Measurements from ENCODE around the gene ADCY6.

The ADCY6 gene

GRCh38 chr12:48783432-48783831 is 5.5 kb downstream of the ADCY6 start:
- no peak for DNase-seq (ENCODE audit: low read depth in 2 of 2)

DNA sequence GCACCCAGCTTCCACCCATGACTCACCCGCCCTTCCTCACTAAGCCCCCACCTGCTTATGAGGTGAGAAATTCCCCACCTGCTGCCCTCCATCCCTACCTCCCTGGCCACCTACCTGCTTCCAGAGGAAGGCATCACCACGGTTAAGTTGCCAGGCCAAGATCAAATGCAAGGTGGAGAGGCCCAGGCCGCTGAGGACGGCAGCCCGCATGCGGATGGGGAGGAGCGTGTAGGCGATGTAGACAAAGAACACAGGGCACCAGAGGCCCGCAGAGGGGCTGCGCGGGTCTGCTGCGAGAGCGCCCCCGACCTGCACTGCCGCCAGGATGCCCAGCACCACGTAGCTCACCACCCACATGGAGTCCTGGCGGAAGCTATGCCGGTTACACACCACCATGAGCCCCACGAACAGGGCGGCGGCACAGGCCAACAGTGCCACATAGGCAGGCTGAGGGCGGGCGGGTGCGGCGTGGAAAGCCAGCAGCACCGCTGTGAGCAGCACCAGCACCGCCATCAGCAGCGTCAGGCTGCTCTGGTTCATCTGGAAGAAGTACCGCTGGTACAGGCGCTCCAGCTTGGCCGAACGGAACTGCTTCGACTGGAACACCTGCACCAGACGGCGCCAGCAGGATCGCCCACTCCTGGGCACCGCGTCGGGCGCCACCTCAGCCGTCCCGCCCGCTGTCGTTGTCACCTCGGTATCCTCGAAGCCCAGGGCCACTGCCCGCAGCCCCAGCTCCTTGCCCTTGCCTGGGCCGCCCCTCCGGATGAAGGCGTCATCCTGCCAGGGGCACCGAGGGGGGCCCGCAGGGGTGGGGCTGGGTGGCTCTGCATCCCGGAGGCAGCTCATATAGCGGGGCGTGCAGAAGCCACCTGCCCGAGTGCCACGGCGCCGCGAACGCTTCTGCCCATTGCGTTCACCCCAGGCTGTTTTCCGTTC is 6.2 kb downstream of the ADCY6 start:
- no peak for DNase-seq (ENCODE audit: low read depth in 2 of 2)

- no peak for DNase-seq (ENCODE audit: low read depth in 2 of 2)
These were observed 7.0 kb downstream of the ADCY6 start for GRCh38 chr12:48781750-48782456.

DNA sequence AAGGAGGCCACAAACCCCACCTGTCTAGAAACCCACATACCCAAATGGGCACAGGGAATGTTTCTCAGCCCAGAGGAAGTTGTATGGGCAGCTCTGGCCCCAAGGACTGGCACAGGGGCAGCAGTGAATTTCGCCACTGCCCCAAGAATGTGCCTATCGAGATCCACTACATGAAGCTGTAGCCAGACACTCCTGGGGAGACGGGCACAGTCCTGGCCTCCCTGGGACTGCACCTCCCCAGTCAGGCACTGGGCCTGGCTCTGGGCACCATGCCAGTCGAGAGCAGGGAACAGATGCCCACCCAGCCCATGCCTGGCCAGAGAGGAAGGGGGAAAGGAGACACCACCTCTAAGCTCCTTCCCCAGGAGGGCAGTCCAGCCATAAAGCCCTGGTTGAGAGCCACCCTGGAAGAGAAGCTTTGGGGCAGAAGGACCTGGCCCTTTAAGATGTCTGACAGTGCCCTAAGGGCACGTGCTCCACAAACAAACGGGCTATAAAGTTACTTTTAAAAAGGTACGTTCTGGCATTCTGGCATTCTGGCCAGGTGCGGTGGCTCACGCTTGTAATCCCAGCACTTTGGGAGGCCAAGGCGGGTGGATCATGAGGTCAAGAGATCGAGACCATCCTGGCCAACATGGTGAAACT is 8.4 kb downstream of the ADCY6 start:
- no peak for DNase-seq (ENCODE audit: low read depth in 2 of 2)

DNA sequence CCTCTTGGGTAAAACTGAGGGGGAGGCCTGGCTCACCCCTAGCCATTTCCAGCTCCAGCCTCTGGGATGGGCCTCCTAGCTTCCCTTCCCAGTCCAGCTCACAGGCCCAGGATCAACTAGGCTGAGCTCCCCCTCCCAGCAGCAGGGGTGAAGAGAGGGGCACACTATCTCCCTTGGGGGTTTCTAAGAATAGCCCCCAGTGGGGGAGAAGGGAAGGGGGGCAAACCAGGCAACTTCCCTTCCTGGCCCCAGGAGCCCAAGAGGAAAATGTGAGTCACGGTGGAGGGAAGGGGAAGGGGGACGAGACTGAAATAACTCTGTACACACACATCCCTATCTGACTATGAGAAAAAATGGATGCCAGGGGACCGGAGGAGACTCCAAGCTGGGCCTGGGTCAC is 9.0 kb downstream of the ADCY6 start:
- DNase-seq (ENCODE audit: low read depth in 2 of 2), result no peak

- DNase-seq (ENCODE audit: low read depth in 2 of 2), result no peak
These were observed 11.1 kb downstream of the ADCY6 start for GRCh38 chr12:48777501-48778400.

- no peak for DNase-seq (ENCODE audit: low read depth in 2 of 2)
These were observed 11.9 kb downstream of the ADCY6 start for GRCh38 chr12:48776956-48777355.

GRCh38 chr12:48775991-48776649 is 12.8 kb downstream of the ADCY6 start:
- DNase-seq (ENCODE audit: low read depth in 2 of 2), result no peak

- no peak for DNase-seq (ENCODE audit: low read depth in 2 of 2)
These were observed 13.6 kb downstream of the ADCY6 start for GRCh38 chr12:48775299-48775698.

- no peak for DNase-seq (ENCODE audit: low read depth in 2 of 2)
These were observed 14.4 kb downstream of the ADCY6 start for GRCh38 chr12:48774516-48774915.

DNA sequence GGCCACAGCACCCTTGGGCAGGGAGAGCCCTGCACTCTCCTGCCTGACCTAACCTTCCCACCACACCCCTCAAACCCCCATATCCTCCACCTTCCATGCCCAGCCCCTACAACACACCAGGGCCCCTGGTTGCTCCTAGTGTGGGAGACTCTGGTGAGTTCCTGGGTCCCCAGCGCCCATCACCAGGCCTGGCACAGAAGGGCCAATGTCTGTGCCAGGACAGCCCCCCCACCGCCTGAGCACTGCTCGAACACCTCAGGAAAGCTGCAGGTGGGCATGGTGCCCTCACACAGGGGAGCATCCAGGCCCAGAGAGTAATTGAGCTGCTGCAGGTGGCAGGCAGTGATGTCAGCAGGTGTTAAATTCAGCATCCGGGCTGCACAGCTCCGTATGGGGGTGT is 15.2 kb downstream of the ADCY6 start:
- DNase-seq (ENCODE audit: low read depth in 2 of 2), result no peak

DNA sequence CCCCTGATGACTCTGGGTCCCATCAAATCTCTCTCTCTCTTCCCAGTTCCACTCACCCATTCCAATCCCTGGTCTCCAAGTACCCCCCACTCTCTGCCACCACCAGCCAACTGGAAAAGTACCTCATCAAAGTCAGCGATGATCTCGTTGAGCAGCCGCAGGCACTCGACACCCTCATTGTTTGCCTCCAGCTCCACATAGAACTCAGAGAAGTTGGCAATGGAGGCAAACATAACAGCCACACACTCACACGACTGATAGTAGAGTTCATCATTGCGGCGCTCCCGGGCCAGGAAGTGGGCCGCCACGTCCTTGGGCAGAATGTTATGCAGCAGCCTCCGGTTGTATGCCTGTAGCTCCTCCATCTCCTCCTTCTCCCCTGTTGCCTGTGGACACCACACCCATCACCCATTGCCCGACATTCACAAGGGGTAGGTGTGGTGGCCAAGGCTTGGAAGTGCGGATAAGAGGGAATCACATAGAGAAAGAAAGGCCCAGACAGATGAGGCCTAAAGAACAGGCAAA is 17.2 kb downstream of the ADCY6 start:
- DNase-seq (ENCODE audit: low read depth in 2 of 2), result no peak

GRCh38 chr12:48770756-48771155 is 18.1 kb downstream of the ADCY6 start:
- no peak for DNase-seq (ENCODE audit: low read depth in 2 of 2)

DNA sequence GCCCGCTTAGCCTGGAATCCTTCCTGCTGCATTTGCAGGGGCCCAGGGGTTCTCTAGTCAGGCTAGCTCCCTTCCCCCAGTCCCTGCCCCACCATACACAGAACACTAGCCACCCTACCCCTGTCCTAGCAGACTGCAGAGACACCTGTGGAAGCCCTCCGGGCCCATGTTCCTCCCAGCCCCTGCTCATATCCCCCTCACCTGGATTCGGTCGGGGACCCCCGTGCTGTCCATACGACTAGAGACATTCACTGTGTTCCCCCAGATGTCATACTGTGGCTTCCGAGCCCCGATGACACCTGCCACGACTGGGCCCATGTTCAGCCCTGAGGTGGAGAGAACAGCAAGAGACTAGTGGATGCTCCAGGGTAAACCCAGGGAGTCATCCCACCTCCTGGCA is 20.2 kb downstream of the ADCY6 start:
- DNase-seq (ENCODE audit: low read depth in 2 of 2), result no peak

DNA sequence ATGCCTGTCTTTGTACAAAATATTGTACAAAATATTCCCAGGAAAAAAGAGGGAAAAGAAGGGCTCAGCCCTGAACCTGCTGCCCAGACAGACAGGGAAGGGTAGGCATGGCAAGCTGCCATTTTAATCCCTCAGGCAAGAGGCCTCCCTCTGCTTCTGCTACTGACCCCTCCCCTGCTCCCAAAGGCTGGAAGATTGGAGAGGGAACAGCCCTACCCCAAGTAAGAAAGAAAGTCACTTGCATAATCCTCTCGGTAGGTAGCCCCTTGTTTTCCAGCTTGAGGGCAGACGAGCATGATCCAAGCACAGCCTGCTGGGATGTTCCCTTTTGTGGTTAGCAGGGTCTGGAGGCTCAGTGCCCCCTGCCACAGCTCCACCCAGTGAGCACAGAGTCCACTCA is 20.7 kb downstream of the ADCY6 start:
- DNase-seq (ENCODE audit: low read depth in 2 of 2), result no peak

DNA sequence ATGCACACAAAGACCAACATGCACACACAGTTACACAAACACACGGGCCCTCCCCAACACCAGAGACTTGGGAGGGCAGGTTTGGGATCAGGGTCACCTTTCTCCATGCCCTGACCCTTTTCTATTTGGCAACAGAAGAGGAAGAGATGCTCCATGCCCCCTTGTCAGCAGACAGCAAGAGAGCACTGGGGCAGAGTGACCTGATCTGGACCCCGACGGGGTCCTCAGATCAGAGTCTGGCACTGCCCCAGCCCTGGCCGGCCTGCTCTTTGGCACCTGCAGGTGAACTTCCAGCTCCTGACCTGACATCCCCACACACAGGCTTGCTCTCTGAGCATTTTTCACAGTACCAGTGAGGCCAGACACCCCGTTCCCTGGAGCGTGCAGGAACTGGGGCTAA is 21.4 kb downstream of the ADCY6 start:
- DNase-seq (ENCODE audit: low read depth in 2 of 2), result no peak

DNA sequence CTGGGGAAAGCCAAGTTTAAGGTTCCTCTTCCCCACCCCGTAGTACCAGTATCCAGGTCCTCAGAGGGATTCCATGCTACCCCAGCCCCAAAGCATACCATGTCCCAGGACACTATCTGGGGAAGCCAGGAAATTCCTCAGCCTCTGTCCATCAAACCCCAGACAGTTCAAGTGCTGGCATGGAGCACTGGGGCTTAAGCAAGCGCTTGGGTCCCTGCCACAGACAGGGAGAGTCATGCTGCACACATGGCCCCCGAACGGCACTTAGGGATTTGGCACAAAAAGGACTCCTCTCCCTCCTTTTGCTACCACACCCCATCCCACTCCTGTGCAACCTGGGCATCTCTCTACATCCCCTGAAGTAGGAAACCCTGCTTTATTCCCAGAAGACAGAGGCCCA is 21.8 kb downstream of the ADCY6 start:
- DNase-seq (ENCODE audit: low read depth in 2 of 2), result no peak

DNA sequence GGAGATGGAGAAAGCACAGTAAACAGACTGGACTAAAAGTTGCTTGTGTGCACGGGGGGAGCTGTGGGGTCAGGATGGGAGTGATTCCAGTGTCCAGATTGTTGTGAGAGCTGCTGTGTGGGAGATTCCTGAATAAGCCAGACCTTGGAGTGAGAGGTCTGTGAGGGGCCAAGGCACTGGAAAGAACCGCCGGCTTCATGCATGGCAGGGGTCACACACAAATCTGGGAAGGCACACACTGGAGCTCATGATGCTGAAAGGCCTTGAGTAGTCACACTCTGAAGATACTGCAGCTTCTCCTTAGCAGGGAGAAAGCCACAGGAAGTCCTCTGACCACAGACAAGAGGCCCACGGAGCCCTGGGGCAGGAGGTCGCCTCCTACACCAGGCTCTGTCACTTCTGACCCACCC is 23.1 kb downstream of the ADCY6 start:
- DNase-seq (ENCODE audit: low read depth in 2 of 2), result no peak

GRCh38 chr12:48764521-48764920 is 24.4 kb downstream of the ADCY6 start:
- no peak for DNase-seq (ENCODE audit: low read depth in 2 of 2)

- no peak for DNase-seq (ENCODE audit: low read depth in 2 of 2)
These were observed 30.2 kb downstream of the ADCY6 start for GRCh38 chr12:48758737-48759136.

DNA sequence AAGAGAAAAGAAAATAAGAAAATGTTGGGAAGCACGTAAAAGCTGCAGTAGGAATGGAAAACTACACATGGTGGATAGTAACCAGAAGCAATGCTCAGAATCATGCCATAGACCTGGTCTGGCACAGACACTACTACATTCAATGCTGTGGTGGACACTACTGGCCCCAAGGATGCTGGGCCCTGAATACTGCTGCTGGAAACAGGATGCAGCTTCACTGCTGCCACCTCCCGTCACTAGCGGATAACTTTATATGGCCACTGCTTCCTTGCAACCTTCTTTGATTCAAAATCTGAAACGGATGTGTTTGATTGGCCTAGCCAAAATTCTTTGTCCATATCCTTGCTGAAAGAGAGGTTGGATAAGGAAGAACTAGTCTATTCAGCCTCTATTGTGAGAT is 30.7 kb downstream of the ADCY6 start:
- DNase-seq (ENCODE audit: low read depth in 2 of 2), result no peak
